Right cardiac atrium (tissue), 5 donors: ENCODE measurements around the gene CLIC5. TPM values are rescaled to one million over a fixed set of nuclear protein-coding genes. Genes with fewer than 3 reads are reported as not detected.

Experiments used
- ATAC-seq, 2 donors: fragments of 200-7000 bp; cut with Tn5 transposase; one replicate each; pipeline versions ENCODE4 v1.8.0 to v1.9.1; 2020; ENCODE audit warnings: moderate library complexity in 2 of 2, mild to moderate bottlenecking in 1 of 2
- DNase-seq, 3 donors: peaks; one replicate each; pipeline ENCODE4 v3.0.0-alpha.2; 2020
- H3K27ac ChIP-seq: one replicate; pipeline ENCODE4 v1.5.1; 2013; ENCODE audit warnings: mild to moderate bottlenecking, low read length, control low read depth, moderate library complexity
- H3K27me3 ChIP-seq: one replicate; pipeline ENCODE4 v1.6.1; 2013; ENCODE audit not compliant: control insufficient read depth, insufficient read depth
- H3K4me1 ChIP-seq: one replicate; pipeline ENCODE4 v1.6.1; 2013; ENCODE audit warnings: low read length; ENCODE audit not compliant: control insufficient read depth, insufficient read depth
- H3K4me3 ChIP-seq: one replicate; pipeline ENCODE4 v1.5.1; 2013; ENCODE audit warnings: low read length, control low read depth
- H3K9me3 ChIP-seq: one replicate; pipeline ENCODE4 v1.6.1; 2013; ENCODE audit warnings: low read length; ENCODE audit not compliant: control insufficient read depth
- WGBS: extraction: QIAGEN DNeasy Blood & Tissue Kit; methylation state at CpG from one replicate; pipeline ENCODE4 v1.1.7; 2013; 5-methylcytosine and 5-hydroxymethylcytosine counted together
- intact Hi-C, 4 donors: fragments of 100-400 bp; cut with DNase I; formaldehyde crosslinking; loops; one replicate each; pipeline versions ENCODE4 v1.11.0 to v1.14.0; 2022 to 2023
- polyA plus RNA-seq: library from polyadenylated mRNA; stranded (reverse); fragments of 200-250 nt; gene quantifications from one replicate; pipeline ENCODE4 v1.2.3, GENCODE V29; 2013
- total RNA-seq, 4 donors: library from RNA; stranded (reverse); fragmentation: NEBNext Ultra II Directional; extraction: Animal tissue kit (Norgen Biotek cat#: 25700); gene quantifications; one replicate each; pipeline ENCODE4 v1.2.1, GENCODE V29; 2021
- donor health status: healthy with polysubstance abuse.
- donor health status: DM: no; HTN: yes; CAD: no.
- donor health status: DM: no; HTN: no; CAD: no.
- donor health status: DM: no; HTN: yes; CAD: no; lungs with severe emphysema.
- donor health status: DM: yes; HTN: yes; CAD: no.

CLIC5 gene
- total and polyA plus RNA-seq, 5 donors, result 60.5 to 150 (median 124) TPM

DNA sequence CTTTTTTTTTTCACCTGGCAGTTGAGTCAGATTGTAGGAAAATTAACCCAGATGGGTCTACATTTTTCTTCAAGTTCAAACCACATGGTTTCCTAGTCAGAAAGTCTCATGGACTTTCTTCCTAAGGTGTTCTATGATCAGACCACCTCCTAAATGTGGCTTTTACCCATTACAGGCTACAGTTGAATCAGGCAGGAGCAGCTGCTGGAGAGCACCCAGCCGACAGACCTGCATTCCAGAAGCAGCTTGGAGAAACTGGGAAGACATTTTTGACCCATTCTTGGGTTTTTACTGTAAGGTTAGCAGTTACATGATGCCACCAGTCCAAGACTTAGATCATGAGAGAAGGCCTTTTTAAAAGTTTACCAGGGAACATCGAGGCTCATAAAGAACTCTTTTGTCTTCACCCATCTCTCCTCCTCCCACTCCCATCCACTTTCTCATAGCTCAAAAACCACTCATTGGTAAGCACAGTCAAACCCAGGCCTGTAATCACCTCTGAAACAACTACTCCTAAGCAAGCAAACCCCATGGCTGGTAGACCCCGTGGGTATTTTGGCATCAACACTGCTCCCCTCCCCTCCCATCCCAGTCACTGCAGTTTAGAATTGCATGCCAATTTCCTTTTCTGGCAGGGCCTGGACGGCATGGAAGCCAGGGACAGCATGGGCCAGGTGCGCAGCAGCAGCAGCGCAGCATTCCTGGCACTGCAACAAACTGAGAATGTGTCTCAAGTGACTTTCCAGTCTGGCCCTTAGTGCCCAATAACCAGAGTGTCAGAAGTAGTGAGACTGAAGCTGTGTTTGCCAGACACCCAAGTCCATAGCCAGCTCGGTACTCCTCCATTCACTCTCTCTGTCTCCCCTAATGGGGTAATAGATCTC is 113.7 kb downstream of the CLIC5 start:
- no peak for DNase-seq
- peaks cover 6% of the 10 kb centered on the region for H3K4me1 ChIP-seq
- ATAC-seq, result peak in 1 of 2 donors; percentile 42
- intact Hi-C loops, result no loop called here
- WGBS, result 73% methylated on average over 7 of the region's 7 CpGs
- H3K4me3 ChIP-seq, result no peak overlapping the region
- no peak overlapping the region for H3K27ac ChIP-seq
- no peaks in the 10 kb centered on the region for H3K9me3 ChIP-seq
- H3K27me3 ChIP-seq, result no peaks in the 10 kb centered on the region

DNA sequence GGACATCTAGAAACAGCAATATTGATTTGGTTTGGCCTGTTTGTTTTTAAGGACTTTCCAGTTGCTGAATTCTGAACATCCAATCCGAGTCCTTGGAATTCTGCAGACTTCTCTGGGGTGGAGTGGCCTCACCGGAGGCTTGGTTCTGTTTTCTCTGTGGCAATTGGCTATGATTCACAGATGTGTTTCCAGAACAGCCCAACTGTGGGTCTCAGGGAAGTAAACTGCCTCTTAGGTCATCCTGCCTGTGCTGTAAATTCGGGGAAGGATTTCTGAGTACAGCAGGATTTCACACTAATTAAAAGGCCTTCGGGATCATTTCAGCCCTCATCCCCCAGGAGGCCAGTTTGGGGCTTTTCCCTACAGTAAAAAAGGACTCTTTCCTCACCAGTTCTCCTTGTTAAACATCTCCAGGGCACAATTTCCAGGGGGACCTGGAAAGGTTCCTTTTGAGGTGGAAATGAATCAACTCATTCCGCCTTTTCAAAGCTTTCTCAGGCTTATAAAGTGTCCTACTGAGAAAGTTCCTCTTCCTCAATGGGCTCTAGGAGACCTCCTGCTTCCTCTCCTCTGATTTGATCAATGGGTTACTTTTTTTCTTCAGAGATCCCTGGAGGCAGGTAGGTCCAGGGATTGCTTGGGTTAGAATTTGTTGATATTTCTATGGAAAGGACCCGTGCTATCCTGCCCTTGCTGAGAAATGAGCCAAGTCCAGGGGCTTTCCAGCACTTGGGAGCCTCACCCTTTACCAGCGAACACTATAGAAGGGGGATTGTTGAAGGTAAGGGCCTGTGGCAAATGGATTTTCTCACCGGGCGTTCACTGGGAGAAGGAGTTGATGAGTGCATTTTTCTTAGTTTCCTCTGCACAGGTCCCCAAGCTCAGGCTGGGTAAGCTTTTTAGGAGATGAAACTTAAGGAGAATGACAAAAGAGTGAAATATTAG is 114.6 kb downstream of the CLIC5 start:
- Histone ChIP-seq H3K4me3 (no peak overlapping the region), H3K27ac (peak overlapping the region; percentile 53), H3K27me3 (no peaks in the 10 kb centered on the region), H3K9me3 (no peaks in the 10 kb centered on the region), H3K4me1 (peaks cover 6% of the 10 kb centered on the region)
- DNase-seq (no peak), ATAC-seq (peak; percentile 49 to 59)
- intact Hi-C loops, result no loop called here
- WGBS, result 73% methylated on average over 9 of the region's 9 CpGs

DNA sequence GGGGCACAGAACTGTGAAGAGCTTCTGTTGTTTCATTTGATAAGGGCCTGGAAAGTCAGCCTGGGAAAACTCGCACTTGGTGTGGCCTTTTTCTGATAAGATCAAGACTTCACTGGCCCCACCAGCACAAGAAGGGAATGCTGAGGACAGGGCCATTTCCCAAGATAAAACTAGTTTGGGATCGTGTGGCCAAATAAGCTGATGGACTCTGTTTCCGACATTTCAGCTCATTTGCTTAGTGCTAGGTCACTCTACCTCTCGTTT is 116.0 kb downstream of the CLIC5 start:
- Histone ChIP-seq H3K4me1 (peaks cover 6% of the 10 kb centered on the region), H3K9me3 (no peaks in the 10 kb centered on the region), H3K4me3 (no peak overlapping the region), H3K27me3 (no peaks in the 10 kb centered on the region), H3K27ac (peak overlapping the region; percentile 84)
- DNase-seq, result no peak
- 58% methylated on average over 4 of the region's 4 CpGs for WGBS
- intact Hi-C loops, result no loop called here
- ATAC-seq, result no peak

DNA sequence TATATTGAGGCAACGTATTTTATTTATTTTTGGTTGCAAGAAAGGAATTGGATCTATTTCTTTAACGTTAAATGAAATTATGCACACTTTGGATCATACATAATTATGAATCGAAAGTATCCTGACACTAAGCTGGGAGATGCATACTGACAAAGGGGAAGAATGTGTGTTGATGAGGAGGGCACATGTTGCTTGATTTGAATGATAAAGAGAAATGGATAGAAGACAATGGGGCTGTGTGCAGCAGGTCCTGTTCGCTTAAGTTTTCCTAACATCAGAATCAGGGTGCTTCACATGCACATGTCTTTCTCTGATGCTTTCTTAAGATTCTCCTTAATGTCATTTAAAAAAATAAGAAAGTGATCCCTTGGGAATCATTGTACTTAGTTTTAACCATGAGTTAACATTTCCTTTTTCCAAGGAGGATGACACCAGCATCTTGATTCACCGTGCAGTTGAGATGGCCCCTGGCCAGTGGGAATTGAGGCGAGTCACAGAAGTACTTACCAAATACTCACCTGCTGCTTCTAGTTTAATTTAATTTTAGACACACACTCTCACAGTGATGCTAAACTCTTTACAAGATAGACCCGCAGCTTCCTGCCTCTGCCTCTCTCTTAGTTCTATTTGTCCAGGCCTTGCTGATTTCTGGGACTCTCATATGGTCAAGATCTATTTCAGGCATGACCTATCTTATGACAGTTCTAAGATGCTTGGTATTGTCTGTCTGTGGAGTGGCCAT is 116.5 kb downstream of the CLIC5 start:
- Histone ChIP-seq H3K27me3 (no peaks in the 10 kb centered on the region), H3K9me3 (no peaks in the 10 kb centered on the region), H3K4me3 (no peak overlapping the region), H3K27ac (peak overlapping the region; percentile 84), H3K4me1 (peaks cover 6% of the 10 kb centered on the region)
- ATAC-seq, result peak; percentile 49 to 55
- DNase-seq, result no peak
- WGBS, result 73% methylated on average over 7 of the region's 7 CpGs
- intact Hi-C loops, result no loop called here

DNA sequence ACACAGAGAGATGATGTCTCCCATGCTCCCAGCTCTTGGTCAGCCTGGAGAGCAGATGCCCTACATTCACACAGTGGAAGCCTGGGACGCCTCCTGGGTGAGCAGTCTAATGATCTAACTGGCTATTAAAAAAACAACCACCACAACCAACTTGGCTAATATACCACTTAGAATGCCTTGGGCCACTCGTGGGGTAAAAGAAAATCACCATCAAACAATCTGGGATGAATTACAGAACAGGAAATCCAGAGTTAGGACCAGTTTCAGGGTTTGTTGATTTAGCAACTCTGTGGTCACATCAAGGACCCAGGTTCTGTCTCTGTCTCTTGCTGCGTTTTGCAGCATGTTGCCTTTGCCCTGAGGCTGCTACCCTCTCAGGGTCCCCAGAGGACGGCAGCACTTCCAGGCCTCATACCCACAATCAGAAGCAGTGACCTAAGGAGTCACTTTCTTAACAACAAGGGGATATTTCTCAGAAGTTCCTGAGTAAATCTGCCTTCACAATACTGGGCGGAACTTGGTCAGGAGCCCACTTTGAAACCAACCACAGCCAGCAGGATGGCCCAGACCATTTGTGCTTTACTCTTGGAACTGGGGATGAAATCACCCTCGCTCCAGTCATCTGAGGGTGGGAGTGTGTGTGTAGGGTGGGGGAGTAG is 118.7 kb downstream of the CLIC5 start:
- DNase-seq (peak in 1 of 3 donors; percentile 13), ATAC-seq (peak in 1 of 2 donors; percentile 40)
- no peaks in the 10 kb centered on the region for H3K9me3 ChIP-seq
- H3K4me3 ChIP-seq, result no peak overlapping the region
- intact Hi-C loops, result no loop called here
- H3K27me3 ChIP-seq, result no peaks in the 10 kb centered on the region
- 62% methylated on average over 6 of the region's 6 CpGs for WGBS
- H3K4me1 ChIP-seq, result peaks cover 3% of the 10 kb centered on the region
- H3K27ac ChIP-seq, result peak overlapping the region; percentile 36

DNA sequence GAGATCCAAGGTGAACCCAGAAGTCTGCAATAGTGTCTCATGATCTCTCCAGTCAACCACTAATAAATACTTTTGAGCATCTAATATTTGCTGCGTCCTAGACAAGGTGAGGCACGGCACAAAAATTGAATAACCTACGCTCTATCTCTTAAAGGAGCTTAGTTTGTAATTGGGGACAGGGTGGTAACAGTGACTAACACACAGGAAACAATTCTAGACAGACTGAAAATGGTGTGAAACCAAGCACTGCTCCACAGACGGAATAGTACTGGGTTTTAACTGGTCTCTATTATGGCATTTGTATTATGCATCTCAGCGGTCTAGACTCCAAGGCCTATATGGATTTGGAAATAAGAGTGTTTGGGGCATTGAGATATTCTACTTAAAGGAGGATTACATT is 120.1 kb downstream of the CLIC5 start:
- ATAC-seq, result no peak
- peaks cover 3% of the 10 kb centered on the region for H3K4me1 ChIP-seq
- no peaks in the 10 kb centered on the region for H3K27me3 ChIP-seq
- no peak for DNase-seq
- H3K9me3 ChIP-seq, result no peaks in the 10 kb centered on the region
- no peak overlapping the region for H3K4me3 ChIP-seq
- 61% methylated on average over 5 of the region's 5 CpGs for WGBS
- intact Hi-C loops, result no loop called here
- H3K27ac ChIP-seq, result no peak overlapping the region

DNA sequence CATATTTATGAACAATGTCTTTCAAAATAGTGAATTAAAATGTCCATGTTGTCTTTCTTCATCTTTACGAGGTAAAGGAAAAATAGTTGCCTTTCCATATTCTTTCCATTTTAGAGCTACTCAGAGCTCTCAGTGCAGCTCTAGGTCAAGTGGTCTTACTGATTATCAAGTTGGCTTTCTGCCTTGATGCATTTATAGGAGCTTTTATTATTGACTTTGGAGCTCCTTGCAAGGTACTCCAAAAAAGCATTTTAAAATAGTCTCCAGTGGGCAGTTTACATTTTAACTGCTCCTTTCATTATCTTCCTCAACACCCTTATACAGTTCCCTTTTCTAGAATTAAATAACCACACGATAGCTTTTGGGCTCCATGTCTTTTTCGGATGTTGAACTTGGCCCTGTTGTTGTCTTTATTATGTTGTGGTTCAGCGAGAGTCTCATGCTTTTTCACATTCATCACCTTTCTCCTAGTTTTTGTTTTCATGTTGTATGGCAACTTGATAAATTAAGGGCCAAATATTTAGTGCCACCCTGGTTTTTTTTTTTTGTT is 122.9 kb downstream of the CLIC5 start:
- DNase-seq, result no peak
- intact Hi-C loops, result no loop called here
- H3K9me3 ChIP-seq, result no peaks in the 10 kb centered on the region
- H3K4me1 ChIP-seq, result no peaks in the 10 kb centered on the region
- H3K4me3 ChIP-seq, result no peak overlapping the region
- no peaks in the 10 kb centered on the region for H3K27me3 ChIP-seq
- 57% methylated on average over 4 of the region's 4 CpGs for WGBS
- no peak for ATAC-seq
- H3K27ac ChIP-seq, result no peak overlapping the region

DNA sequence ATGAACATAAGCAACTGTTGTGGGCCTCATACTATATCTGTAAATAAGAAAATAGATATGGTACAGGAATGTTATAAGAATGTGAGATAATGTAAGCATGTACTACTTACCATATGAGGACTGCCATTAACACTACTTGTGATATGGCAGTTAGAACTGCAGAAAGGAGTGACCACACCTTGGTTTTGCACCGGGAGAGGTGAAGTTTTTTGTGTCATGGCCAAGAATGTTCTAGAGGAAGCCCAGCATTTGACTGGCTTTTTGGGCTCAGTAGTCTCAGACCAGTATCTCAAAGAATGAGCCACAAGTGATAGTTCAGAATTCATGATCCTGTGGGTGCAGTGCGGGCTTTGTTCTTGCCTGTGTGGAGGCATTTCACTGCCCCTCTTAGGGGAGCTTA is 123.5 kb downstream of the CLIC5 start:
- no peak overlapping the region for H3K27ac ChIP-seq
- no peak overlapping the region for H3K4me3 ChIP-seq
- no peaks in the 10 kb centered on the region for H3K9me3 ChIP-seq
- WGBS, result 84% methylated on average over 2 of the region's 2 CpGs
- no peaks in the 10 kb centered on the region for H3K27me3 ChIP-seq
- no peaks in the 10 kb centered on the region for H3K4me1 ChIP-seq
- intact Hi-C loops, result no loop called here
- DNase-seq (no peak), ATAC-seq (no peak)

DNA sequence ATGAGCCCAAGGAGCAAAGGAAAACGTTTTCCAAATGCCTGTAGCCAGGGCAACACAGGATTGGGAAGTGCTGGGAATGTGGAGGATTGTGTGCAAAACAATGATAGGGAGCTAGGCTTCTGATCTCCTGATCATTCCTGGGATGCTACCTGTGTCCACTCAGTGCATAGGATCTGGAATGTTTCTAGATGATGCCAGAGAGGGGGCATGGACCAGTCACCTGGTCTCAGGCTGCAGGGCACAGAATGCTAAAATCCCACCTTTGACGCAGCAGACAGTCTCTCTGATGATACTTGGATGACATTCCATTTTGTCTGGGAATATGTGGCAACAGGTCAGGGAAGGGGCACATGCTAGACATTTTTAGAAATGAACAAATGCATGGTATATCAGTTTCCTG is 128.9 kb downstream of the CLIC5 start:
- no peak overlapping the region for H3K4me3 ChIP-seq
- H3K4me1 ChIP-seq, result no peaks in the 10 kb centered on the region
- H3K27me3 ChIP-seq, result no peaks in the 10 kb centered on the region
- H3K27ac ChIP-seq, result no peak overlapping the region
- intact Hi-C loops, result no loop called here
- 43% methylated on average over 2 of the region's 2 CpGs for WGBS
- H3K9me3 ChIP-seq, result no peaks in the 10 kb centered on the region
- no peak for ATAC-seq
- DNase-seq, result no peak

DNA sequence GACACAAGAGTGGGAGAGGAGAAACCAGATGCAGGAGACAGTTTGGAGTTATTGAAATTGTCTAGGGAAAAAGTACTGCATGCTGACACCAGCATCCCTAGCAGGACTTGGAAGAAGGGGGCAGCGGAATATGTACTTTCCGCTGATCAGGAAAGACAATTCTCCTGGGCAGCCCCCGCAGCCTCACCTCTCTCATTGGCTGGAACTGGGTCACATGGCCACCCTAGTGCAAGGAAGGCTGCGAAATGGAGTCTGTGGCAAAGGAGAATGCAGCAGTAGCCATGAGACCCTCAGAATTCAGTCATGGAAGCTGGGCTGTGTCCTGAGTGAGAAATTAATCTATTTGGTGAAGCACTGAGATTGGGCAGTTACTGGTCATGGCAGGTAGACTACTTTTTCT is 131.3 kb downstream of the CLIC5 start:
- ATAC-seq (no peak), DNase-seq (no peak)
- Histone ChIP-seq H3K27me3 (no peaks in the 10 kb centered on the region), H3K4me3 (no peak overlapping the region), H3K27ac (no peak overlapping the region), H3K9me3 (no peaks in the 10 kb centered on the region), H3K4me1 (peaks cover 3% of the 10 kb centered on the region)
- 96% methylated on average over 4 of the region's 4 CpGs for WGBS
- intact Hi-C loops, result no loop called here
